GM03348 (cell line): ENCODE data around the gene PGA5.
"Not testable (repeated sequence)": the region's sequence is repeated elsewhere in the genome, so short reads cannot be mapped to it uniquely, and the experiment has no call there.

Experiments used
- DNase-seq: peaks from one replicate; pipeline ENCODE4 v3.0.0; 2012; ENCODE audit warnings: low spot score

Gene PGA5

DNA sequence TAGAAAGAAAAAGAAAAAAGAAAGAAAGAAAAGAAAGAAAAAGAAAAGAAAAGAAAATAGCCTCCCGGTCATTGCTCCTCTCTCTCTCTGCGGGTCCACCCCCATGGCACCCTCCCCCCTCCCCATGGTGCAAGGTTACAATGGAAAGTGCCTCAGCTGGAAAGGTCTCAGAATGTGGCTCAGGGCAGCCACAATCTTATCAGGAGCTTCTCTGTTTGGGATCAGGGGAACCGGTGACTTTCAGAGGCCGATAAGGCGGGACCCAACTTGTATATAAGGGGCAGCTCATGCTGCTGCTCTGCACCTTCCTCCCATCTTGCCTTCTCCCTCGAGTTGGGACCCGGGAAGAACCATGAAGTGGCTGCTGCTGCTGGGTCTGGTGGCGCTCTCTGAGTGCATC lies at the start of gene PGA5:
PGA5 (plus strand) TSS at position 301 of the 400 bp plus-strand sequence; CDS start at position 353, 52 bp downstream.
- DNase-seq: not testable (repeated sequence)

DNA sequence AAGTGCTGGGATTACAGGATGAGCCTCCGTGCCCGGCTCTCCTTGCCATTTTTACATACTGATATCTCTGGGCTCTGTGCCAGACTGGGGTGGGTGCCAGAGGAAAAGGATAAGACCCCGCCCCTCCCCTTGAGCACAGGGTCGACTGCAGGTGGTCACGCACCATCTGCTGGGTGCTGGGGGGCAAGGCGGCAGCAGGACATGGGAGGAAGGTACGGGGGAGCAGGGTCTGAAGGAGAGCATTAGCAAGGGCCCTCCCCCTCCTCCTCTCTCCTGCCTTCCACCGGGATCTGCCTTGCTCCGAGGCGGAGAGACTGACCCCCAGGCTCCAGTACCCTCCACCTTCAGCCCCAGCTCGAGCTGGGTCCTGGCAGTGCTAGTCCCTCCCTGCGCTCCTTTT lies 47.4 kb upstream of the PGA5 start:
- DNase-seq: no peak

DNA sequence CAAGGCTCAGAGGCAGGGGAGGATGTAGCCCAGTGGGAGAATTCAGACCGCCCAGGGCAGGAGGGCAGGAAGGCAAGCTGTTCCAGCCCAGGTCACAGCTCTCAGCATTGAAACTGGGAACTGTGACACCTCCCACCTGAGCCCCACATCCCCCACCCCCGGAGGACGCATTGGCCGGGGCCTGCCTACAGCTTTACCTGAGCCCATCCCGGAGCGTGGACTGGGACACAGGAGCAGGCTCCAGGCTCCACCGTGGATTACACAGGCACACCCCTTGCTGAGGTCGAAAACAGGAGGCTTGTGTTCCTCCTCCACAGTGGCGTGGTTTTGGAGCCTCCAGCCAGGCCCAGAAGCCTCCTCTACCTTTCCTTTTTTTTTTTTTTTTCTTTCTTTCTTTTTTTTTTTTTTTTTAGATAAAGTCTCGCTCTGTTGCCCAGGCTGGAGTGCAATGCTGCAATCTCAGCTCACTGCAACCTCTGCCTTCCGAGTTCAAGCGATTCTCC lies 46.8 kb upstream of the PGA5 start:
- no peak for DNase-seq

DNA sequence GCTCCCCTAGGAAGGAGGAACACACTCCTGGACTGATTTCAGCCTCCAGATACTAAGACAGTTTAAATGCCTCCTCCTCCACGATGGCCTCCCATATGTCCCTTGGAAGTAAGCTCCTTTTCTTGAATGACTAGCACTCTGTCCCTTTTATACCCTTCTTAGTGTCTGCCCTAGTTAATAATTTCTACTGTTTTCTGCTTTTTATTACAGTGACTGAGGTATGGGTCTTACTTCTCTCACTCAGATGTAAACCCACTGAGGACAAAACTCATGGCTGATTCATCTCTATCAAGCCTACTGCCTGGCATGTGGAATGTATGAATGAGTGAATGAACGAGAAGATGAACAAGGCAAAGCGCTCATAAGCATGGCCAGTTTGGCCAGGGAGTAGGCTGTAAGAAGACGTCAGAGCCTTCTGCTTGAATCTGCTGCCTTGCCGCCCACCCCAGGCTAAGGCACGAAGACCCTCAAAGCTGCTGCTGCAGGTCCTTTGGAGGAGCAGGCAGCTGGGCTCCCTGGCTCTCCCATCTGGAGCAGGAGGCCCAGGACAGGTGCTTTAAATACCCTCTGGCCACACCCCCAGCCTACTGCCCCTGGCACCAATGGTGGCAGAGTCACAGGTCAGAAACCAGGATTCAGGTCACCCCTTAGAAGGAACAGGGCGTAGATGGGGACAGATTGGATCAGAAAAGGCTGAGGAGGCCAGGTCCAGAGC lies 45.8 kb upstream of the PGA5 start:
- DNase-seq: no peak

DNA sequence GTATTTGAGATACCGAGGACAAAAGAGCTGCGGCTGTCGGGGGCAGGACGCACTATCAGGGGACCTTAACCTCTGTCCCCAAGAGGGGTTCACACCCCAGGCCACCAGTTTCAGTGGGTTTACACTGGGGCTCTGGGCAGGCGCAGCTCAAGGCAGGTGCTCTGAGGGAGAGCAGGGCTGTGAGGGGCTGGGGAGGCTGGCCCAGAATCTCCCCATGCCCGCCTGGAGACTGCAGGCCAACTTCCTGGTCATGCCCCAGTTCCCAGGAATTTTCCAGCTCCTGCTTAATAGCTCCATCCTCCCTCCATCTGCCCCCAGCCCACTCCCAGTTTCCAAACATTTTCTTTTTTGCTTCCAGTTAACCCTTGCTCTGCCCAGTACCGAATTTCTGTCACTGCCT lies 45.3 kb upstream of the PGA5 start:
- no peak for DNase-seq

DNA sequence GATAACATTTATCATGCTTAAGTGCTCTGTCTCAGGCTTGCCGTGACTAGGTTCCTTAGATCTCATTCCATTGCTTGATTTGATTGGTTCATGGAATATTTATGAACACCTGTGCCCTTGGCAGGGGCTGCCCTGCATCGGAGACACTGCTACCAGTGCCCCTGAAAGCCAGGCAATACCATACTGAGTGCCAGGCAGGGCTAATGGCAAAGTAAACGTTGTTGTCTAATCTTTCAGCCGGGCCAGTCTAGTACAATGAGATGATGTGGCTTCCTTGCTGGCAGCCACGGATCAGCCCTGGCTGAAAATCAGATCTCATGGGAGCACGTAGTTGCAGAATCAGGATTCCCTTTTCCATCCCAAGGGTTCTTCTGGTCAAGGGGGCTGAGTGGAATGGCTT lies 42.6 kb upstream of the PGA5 start:
- DNase-seq: no peak

DNA sequence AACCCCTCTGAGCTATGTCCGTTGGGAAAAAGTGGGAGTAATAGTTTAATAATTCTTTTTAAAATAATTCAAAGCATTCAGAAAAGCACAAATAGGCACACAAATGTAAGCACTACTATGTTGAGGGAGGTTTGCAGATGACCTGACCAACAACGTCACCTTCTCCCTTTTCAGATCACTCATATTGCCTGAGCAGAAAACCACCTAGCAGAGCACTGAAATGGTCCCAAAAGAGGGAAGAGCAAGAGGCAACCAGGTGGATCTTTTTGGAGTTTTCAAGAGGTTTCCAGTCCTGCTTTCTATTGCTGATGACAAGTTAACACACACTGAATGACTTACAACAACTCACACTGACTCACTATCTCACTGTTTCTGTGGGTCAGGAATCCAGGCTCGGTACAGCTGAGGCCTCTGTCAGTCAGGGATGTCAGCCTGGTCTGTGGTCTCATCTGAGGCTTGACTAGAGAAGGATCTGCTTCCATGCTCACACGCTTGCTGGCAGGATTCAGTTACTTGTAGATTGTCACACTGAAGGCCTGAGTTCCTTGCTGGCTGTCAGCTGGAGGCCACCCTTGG lies 41.9 kb upstream of the PGA5 start:
- DNase-seq: no peak

DNA sequence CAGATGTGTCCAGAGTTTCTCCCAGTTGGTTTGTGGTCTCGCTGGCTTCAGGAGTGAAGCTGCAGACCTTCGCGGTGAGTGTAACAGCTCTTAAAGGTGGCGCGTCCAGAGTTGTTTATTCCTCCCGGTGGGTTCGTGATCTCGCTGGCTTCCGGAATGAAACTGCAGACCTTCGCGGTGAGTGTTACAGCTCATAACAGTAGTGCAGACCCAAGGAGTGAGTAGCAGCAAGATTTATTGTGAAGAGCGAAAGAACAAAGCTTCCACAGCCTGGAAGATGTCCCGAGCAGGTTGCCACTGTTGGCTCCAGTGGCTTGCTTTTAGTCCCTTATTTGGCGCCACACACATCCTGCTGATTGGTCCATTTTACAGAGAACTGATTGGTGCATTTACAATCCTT lies 39.5 kb upstream of the PGA5 start:
- DNase-seq: no peak

DNA sequence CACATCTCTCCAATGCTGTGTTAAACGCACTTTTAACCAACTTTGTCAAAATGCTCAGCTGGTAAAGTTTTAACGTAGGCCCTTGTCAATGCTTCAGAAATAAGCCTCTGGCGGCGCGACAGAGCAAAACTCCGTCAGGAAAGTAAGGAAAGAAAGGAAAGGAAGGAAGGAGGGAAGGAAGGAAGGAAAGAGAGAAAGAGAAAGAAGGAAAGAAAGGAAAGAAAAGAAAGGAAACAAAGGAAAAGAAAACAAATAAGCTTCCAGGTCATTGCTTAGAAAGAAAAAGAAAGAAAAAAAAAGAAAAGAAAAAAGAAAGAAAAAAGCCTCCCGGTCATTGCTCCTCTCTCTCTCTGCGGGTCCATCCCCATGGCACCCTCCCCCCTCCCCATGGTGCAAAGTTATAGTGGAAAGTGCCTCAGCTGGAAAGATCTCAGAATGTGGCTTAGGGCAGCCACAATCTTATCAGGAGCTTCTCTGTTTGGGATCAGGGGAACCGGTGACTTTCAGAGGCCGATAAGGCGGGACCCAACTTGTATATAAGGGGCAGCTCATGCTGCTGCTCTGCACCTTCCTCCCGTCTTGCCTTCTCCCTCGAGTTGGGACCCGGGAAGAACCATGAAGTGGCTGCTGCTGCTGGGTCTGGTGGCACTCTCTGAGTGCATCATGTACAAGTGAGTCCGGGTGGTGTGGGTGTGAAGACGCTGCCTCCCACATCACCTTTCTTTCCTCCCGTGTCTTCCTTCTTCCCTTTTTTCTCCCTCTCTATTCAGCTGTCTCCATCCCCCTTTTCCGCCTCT lies 37.8 kb upstream of the PGA5 start, which contains the start of gene PGA3:
PGA3 (plus strand) TSS at position 566 of the 797 bp plus-strand sequence; CDS start at position 616, 50 bp downstream.
- DNase-seq: not testable (repeated sequence)

DNA sequence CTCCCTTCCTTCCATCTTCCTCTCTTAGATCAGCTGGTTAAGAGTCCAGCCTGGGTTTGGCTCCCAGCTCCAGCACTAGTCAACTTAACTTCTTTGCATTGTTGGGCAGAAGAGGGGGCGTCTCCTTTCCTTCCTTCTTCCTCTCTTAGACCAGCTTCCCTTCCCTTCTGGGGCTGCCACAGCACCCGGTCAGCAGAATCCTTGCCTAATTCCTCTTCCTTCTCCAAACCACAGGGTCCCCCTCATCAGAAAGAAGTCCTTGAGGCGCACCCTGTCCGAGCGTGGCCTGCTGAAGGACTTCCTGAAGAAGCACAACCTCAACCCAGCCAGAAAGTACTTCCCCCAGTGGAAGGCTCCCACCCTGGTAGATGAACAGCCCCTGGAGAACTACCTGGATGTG lies 37.1 kb upstream of the PGA5 start:
- DNase-seq: not testable (repeated sequence)

DNA sequence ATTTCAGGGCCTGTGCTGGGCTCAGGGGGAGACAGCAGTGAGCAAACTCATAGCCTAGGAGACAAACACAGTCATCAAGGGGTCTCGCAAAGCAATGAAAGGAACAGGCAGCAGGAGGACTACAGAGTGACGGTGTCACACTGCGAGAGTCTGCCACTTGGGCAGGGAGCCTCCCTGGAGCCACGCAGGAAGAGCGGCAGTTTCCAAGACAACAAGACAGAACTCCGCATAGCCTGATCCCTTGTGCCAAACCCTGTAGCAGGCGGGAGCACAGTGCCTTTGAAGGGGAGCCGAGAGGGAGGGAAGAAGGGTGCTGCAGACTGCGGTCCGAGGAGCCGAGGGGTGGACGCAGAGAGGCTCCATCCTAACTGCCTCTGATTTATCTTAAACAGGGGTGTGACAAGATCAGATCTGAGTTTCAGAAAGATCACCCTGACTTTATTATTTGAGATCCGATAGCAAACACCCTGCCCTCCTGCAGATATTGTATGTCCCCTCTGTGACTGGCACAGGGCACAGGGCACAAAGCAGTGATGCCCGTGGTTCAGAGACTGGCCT lies 36.4 kb upstream of the PGA5 start:
- DNase-seq: not testable (repeated sequence)

DNA sequence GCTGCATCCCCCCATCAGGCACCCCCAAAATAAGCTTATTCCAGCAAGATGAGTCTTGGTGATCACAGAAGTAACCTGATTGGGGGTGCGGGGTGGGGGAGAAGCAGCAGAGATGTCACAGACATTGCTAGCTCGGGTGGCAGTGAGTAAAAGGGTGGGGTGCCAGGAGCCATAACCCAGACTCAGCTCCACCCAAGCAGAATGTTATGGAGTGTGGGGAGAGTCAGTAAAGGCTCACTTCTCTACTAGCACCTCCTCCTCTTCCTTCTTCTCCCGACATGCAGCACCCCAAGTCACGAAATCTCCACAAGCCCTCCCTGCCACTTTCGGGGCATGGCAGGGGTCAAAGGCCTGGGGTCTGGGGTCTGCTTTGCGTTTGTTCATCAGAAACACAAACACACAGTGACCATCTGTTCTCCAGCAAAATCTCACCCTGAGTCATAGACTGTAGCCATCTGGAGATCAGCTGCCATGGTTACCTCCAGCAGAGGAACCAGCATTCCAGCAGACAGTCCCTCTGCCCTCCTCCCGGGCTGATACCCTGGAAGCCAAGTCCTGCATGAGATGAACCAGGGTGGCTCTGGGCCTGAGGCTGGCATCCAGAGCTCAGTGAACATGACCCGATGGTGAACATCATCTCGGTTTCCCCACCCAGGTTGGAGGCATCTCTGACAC lies 33.2 kb upstream of the PGA5 start:
- not testable (repeated sequence) for DNase-seq

DNA sequence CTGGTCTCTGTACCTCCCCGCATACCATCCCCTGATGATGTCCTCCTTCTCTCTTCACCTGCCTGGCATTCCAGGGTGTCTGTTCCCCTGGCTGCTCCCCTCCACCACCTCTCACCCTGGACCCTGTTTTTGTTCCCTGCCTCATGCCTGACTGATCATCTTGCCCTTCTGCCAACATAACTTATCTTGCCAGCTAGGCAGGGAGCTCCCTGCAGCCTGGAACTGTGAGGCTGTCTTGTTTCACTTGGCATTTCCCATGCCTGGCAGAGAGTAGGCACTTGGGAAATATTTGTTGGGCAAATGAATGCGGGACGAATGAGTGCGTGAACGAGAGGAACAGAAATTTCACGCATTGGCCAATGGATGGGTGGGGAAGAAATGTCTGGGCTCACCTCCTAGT lies 30.3 kb upstream of the PGA5 start:
- not testable (repeated sequence) for DNase-seq

DNA sequence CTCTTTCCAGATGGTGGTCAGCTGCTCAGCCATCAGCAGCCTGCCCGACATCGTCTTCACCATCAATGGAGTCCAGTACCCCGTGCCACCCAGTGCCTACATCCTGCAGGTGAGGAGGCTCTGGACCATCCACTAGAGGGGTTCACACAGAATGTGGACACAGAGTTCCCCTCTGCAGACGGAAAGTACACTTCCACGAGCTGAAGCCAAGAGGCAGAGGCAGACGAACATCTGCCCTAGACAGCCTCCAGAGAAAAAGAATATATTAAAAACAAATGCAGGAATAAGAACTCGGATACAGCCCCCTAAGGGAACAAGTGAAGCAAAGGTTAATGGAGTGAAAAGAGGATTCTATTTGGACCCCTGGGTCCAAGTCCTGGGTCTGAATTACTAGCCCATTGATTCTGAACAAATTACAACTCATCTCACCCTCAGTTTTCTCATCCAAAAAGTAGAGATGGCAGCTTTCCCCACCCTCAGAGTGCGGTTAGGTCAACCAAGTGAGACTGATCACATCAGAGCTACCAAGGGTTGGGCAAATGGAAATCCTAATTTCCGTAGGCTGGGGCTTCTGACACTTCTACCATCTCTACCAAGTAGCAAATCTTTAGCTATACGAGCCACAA lies 29.5 kb upstream of the PGA5 start:
- DNase-seq: not testable (repeated sequence)

DNA sequence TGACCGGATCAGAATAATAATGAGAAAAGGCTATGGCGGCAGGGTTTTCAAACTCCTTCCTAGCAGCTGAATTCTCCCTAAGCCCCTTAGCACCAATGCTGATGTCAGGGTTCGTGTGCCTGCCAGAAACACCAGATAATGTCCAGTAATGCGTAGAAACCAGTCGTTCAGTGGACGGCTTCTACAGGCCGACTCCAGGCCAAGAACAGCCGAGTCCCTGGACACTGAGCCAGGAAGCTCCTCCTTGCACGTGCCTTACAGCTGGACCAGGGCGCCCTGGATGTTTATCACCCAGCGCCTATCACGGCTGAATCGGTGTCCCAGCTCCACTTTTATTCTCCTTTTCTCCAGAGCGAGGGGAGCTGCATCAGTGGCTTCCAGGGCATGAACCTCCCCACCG lies 28.8 kb upstream of the PGA5 start:
- not testable (repeated sequence) for DNase-seq

DNA sequence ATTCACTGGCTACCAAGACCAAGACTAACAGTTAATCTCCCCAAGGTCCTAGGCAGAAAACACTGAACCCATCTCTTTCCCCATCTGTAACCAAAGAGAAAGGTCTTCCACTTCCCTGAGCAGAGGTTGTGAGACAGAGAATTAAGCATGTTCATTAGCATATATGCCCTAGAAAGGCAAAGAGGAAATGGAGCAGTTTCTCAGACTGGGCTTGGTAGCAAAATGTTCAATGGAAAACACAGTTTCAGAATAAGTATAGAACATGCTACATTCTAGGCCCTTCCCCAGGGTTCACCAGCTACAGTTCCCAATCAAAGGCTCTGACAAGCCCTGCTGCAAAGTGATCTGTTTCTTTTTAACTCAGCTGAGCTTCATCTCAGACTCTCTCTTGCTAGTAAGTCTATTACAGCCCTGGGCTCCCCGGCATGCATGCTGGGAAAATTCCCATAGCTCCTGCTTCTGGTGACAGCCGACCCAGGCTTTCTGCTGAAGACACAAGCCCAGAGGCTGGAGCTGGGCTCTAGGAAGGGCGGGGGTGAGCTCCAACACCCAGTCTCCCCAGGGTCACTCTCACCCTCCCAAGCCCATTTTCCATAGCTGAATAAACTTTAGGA lies 27.2 kb upstream of the PGA5 start:
- not testable (repeated sequence) for DNase-seq

DNA sequence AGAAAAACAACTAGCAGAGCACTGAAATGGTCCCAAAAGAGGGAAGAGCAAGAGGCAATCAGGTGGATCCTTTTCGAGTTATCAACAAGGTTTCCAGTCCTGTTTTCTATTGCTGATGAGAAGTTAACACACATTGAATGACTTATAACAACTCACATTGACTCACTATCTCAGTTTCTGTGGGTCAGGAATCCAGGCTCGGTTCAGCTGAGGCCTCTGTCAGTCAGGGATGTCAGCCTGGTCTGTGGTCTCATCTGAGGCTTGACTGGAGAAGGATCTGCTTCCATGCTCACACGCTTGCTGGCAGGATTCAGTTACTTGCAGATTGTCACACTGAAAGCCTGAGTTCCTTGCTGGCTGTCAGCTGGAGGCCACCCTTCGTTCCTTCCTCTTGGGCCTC lies 22.7 kb upstream of the PGA5 start:
- not testable (repeated sequence) for DNase-seq

DNA sequence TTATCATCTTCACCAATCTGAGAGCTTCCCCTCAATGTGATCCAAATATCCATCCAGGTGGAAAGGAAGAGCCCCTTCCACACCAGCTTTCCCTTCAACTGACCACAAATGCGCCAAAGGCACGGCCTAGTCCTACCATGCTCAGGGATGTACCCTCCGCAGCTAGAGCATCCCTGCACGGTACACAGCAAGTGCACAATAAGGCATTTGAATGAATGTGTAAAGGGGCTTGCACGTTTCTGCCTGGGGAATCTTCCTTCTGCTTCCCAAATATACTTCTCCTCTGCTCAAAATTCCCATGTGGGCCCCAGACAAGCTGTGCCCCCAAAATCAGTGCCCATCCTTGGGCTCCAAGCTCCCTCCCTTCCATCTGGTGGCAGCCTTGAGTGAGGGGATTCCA lies 22.0 kb upstream of the PGA5 start:
- not testable (repeated sequence) for DNase-seq

DNA sequence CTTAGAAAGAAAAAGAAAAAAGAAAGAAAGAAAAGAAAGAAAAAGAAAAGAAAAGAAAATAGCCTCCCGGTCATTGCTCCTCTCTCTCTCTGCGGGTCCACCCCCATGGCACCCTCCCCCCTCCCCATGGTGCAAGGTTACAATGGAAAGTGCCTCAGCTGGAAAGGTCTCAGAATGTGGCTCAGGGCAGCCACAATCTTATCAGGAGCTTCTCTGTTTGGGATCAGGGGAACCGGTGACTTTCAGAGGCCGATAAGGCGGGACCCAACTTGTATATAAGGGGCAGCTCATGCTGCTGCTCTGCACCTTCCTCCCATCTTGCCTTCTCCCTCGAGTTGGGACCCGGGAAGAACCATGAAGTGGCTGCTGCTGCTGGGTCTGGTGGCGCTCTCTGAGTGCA lies 18.9 kb upstream of the PGA5 start, which contains the start of gene PGA4:
PGA4 (plus strand) TSS at position 301 of the 400 bp plus-strand sequence; CDS start at position 355, 54 bp downstream.
- not testable (repeated sequence) for DNase-seq

DNA sequence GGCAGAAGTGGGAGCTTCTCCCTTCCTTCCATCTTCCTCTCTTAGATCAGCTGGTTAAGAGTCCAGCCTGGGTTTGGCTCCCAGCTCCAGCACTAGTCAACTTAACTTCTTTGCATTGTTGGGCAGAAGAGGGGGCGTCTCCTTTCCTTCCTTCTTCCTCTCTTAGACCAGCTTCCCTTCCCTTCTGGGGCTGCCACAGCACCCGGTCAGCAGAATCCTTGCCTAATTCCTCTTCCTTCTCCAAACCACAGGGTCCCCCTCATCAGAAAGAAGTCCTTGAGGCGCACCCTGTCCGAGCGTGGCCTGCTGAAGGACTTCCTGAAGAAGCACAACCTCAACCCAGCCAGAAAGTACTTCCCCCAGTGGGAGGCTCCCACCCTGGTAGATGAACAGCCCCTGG lies 18.3 kb upstream of the PGA5 start:
- not testable (repeated sequence) for DNase-seq
